Karpas-422 (cell line): ENCODE results near the gene ARID1B. TPM values are rescaled to one million over a fixed set of nuclear protein-coding genes. Genes with fewer than 3 reads are reported as not detected.

Experiments used
- DNase-seq: peaks from one replicate; pipeline ENCODE4 v3.0.0-alpha.2; 2015
- H2AFZ ChIP-seq: fragments of 200-600 bp; sonication (generic); 2 replicates; pipeline ENCODE4 v1.6.1; 2014; ENCODE audit warnings: antibody characterized with exemption, low read length, mixed read lengths
- H3K27ac ChIP-seq: fragments of 200-600 bp; sonication (generic); 2 replicates; pipeline ENCODE4 v1.5.1; 2014; ENCODE audit warnings: mild to moderate bottlenecking, low read length, moderate library complexity
- H3K27me3 ChIP-seq: fragments of 200-600 bp; sonication (generic); 2 replicates; pipeline ENCODE4 v1.6.1; 2014; ENCODE audit warnings: low read length, mixed read lengths
- H3K36me3 ChIP-seq: fragments of 200-600 bp; sonication (generic); 2 replicates; pipeline ENCODE4 v1.6.1; 2014; ENCODE audit warnings: low read length, mixed read lengths; ENCODE audit not compliant: insufficient read depth
- H3K4me1 ChIP-seq: fragments of 200-600 bp; sonication (generic); 2 replicates; pipeline ENCODE4 v1.6.1; 2014; ENCODE audit warnings: mild to moderate bottlenecking, low read length, mixed read lengths
- H3K4me2 ChIP-seq: fragments of 200-600 bp; sonication (generic); 2 replicates; pipeline ENCODE4 v1.6.1; 2014; ENCODE audit warnings: low read length, low read depth, mild to moderate bottlenecking; ENCODE audit not compliant: poor library complexity, severe bottlenecking
- H3K4me3 ChIP-seq: fragments of 200-600 bp; sonication (generic); 2 replicates; pipeline ENCODE4 v1.5.1; 2014; ENCODE audit warnings: mild to moderate bottlenecking, antibody characterized with exemption, low read length, mixed read lengths
- H3K79me2 ChIP-seq: fragments of 200-600 bp; sonication (generic); 2 replicates; pipeline ENCODE4 v1.6.1; 2014; ENCODE audit warnings: mild to moderate bottlenecking, low read length, mixed read lengths
- H3K9ac ChIP-seq: fragments of 200-600 bp; sonication (generic); 2 replicates; pipeline ENCODE4 v1.6.0; 2014; ENCODE audit warnings: low read length
- H3K9me2 ChIP-seq: fragments of 200-600 bp; sonication (generic), shearing (Covaris generic); replicated peaks from 2 replicates; pipeline ENCODE4 v1.6.0; 2014; ENCODE audit warnings: mild to moderate bottlenecking, low read length, moderate library complexity; ENCODE audit not compliant: insufficient read depth
- H3K9me3 ChIP-seq: fragments of 300-700, 200-600 bp; sonication (generic); 2 replicates; pipeline ENCODE4 v1.6.1; 2014; ENCODE audit warnings: low read length, mixed read lengths
- H4K20me1 ChIP-seq: fragments of 200-600 bp; sonication (generic); 2 replicates; pipeline ENCODE4 v1.6.1; 2014; ENCODE audit warnings: mild to moderate bottlenecking, antibody characterized with exemption, low read length, low read depth; ENCODE audit not compliant: insufficient read depth
- total RNA-seq: library from RNA; depleted of rRNA; stranded (reverse); fragments of >200 nt; shearing (Covaris generic); gene quantifications from 2 replicates; pipeline ENCODE4 v1.2.3, GENCODE V29; 2014; ENCODE audit warnings: low replicate concordance

The ARID1B gene
- total RNA-seq, 1 experiment from 2014 or later = 174 TPM

DNA sequence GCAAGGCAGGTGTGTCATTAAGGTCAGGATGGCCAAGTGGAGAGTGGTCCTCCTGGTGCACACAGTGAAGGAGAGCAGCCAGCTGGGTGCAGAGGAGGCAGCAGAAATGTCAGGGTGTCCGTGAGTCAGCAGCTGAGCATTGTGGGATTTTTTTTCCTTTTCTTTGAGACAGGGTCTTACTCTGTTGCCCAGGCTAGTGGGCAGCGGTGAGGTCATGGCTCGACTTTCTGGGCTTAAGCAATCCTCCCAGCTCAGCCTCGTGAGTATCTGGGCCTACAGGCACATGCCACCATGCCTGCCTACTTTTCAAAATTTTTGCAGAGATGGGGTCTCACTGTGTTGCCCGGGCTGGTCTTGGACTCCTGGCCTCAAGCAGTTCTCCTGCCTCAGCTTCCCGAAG is 16.0 kb downstream of the ARID1B start:
- Histone ChIP-seq H3K9me3 (no peaks in the 10 kb centered on the region), H3K9ac (no peak overlapping the region), H3K27ac (peak overlapping the region; percentile 28), H3K79me2 (peaks cover 100% of the 10 kb centered on the region), H4K20me1 (peaks cover 69% of the 10 kb centered on the region), H3K4me1 (peaks cover 85% of the 10 kb centered on the region), H3K4me2 (no peak overlapping the region), H3K36me3 (no peaks in the 10 kb centered on the region), H3K9me2 (no peaks in the 10 kb centered on the region), H2AFZ (no peak overlapping the region), H3K4me3 (no peak overlapping the region), H3K27me3 (no peaks in the 10 kb centered on the region)
- no peak for DNase-seq

DNA sequence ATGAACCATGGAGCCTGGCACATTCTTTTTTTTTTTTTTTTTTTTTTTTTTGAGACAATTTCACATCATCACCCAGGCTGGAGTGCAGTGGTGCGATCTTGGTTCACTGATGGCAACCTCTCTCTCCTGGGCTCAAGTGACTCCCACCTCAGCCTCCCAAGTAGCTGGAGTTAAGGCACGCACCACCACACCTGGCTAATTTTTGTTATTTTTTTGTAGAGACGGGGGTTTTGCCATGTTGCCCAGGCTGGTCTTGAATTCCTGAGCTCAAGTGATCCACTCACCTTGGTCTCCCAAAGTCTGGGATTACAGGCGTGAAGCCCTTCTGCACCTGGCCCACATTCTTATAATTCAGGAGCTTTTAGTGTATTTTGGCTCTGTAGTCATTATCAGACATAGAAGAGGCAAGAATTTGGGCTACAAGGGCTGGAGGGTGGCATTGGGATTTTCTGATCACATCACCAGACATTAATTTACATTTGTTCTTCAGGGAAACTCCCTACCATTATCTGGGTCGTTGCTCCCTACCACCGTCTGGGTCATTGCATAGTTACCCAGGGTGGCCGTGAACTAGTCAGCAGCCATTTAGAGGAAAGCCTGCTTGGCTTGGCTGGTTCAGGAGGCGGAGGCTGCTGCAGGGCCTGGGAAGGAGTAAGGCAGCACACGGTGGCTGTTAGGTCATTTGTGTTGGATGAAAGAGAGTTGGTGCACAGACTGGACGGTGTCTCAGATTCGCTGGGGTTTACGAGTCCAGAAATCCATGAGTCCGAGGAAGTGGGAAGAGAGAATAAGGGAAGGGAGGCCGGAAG is 17.6 kb downstream of the ARID1B start:
- Histone ChIP-seq H3K79me2 (peaks cover 100% of the 10 kb centered on the region), H3K27me3 (no peaks in the 10 kb centered on the region), H3K4me2 (no peak overlapping the region), H3K9me3 (no peaks in the 10 kb centered on the region), H4K20me1 (peaks cover 65% of the 10 kb centered on the region), H3K4me3 (no peak overlapping the region), H3K36me3 (no peaks in the 10 kb centered on the region), H2AFZ (no peak overlapping the region), H3K9ac (no peak overlapping the region), H3K27ac (peak overlapping the region; percentile 52), H3K9me2 (no peaks in the 10 kb centered on the region), H3K4me1 (peaks cover 69% of the 10 kb centered on the region)
- DNase-seq = no peak

DNA sequence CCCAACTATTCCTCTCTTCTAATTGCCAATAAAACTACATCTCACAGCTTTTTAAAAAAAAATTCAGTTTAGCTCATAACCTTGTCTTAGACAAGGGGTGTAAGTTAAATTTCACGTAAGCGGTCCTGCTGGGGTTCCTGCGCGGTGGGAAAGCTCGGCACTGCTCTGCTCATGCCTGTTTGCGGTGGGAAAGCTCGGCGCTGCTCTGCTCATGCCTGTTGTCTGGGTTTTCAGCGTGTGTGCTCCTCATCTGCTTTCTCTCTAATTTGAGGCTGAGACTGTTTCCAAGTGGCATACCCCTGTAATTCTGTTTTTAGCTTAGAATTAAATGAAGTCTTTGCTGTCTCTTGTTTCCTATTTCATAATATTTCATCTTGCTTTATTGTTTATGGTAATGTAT is 18.6 kb downstream of the ARID1B start:
- Histone ChIP-seq H3K79me2 (peaks cover 100% of the 10 kb centered on the region), H3K9me2 (no peaks in the 10 kb centered on the region), H3K4me2 (no peak overlapping the region), H3K4me1 (peaks cover 60% of the 10 kb centered on the region), H4K20me1 (peaks cover 60% of the 10 kb centered on the region), H3K36me3 (no peaks in the 10 kb centered on the region), H3K9me3 (no peaks in the 10 kb centered on the region), H3K4me3 (no peak overlapping the region), H2AFZ (no peak overlapping the region), H3K27me3 (no peaks in the 10 kb centered on the region), H3K9ac (no peak overlapping the region), H3K27ac (peak overlapping the region; percentile 11; the same call in 1 of the 2 replicates)
- DNase-seq = no peak

DNA sequence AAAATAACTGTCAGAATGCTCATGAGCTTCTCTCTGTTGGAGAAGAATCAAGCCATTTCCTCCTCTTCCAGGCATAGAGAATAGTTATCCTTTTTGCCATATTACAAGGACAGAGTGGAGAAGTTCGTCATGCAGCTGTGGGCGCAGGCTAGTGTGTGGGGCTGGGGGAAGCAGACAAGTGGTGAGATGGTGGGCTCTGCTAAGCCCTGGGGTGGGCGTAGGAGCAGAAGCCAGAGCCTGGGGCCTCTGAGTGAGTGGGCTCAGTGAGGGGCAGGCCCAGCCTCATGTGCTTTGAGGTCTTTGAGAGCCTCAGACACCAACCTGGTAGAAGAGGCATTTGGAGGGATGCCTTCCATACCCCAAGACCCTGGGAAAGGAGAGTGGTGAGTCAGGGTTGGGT is 19.4 kb downstream of the ARID1B start:
- H3K4me1 ChIP-seq = peaks cover 59% of the 10 kb centered on the region
- H3K27me3 ChIP-seq = no peaks in the 10 kb centered on the region
- no peaks in the 10 kb centered on the region for H3K9me3 ChIP-seq
- no peak overlapping the region for H3K4me2 ChIP-seq
- no peaks in the 10 kb centered on the region for H3K9me2 ChIP-seq
- H3K27ac ChIP-seq = peak overlapping the region; percentile 11; the same call in 1 of the 2 replicates
- no peak for DNase-seq
- peaks cover 100% of the 10 kb centered on the region for H3K79me2 ChIP-seq
- H2AFZ ChIP-seq = no peak overlapping the region
- H3K36me3 ChIP-seq = no peaks in the 10 kb centered on the region
- no peak overlapping the region for H3K9ac ChIP-seq
- H3K4me3 ChIP-seq = no peak overlapping the region
- H4K20me1 ChIP-seq = peaks cover 60% of the 10 kb centered on the region

DNA sequence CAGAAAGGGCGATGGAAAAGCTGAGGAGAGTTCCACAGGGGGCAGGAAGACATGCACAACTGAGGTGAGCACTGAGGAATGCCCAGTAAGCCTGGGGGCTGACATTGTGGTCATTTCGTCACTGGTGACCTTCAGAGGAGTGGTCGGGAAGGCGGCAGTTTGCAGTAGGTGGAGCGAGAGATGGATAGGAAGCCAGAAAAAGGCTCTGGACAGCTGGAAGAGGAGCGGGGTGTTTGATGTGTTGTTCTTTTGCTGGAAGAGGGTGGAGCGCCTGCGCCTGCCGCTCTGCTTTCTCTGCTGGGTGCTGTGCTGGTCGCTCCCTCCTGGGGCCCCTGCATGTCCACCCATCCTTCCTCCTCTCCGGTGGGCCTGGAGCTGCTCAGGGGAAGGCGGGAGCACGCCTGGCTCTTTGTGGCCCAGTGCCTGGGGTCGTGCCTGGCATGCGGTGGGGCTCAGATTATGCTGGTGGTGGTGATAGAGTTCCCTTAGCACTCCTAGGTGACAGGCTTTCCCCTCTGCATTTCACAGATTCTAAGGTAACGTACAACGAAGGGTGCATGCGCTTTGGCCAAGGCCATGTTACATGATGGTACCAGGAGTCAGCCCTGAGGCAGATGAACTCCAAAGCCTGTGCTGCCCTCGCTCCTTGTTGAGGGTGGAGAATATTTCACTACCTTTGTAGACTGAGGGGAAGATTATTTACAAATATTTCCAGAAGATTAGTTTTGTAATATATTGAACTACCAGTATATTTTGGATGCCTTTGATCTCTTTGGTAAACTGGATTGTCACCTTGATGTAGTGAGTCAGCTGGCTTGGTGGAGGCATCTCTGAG is 20.9 kb downstream of the ARID1B start:
- H3K27me3 ChIP-seq = no peaks in the 10 kb centered on the region
- no peak for DNase-seq
- no peak overlapping the region for H3K27ac ChIP-seq
- peaks cover 100% of the 10 kb centered on the region for H3K79me2 ChIP-seq
- no peak overlapping the region for H3K4me2 ChIP-seq
- H3K9ac ChIP-seq = no peak overlapping the region
- no peaks in the 10 kb centered on the region for H3K36me3 ChIP-seq
- H4K20me1 ChIP-seq = peaks cover 50% of the 10 kb centered on the region
- H2AFZ ChIP-seq = no peak overlapping the region
- H3K9me3 ChIP-seq = no peaks in the 10 kb centered on the region
- H3K9me2 ChIP-seq = no peaks in the 10 kb centered on the region
- H3K4me3 ChIP-seq = no peak overlapping the region
- peaks cover 49% of the 10 kb centered on the region for H3K4me1 ChIP-seq

DNA sequence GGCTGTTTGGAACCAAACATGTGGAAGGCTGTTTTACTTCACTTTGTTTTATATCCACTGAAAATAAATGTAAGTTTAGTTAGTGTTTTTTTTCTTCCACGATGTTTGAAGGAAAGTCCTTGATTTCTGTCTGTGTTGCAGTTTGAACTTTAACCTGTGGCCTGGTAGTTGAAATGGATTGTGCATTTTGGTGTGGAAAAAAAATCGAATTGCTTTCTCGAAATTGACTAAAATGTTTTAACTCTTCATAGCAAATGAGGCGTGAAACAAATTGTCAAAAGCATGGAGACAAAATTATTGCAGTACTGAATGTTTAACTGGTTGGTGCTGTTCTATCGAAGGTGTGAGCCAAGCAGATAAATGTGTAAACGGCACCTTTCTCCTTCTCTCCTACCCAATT is 24.5 kb downstream of the ARID1B start:
- Histone ChIP-seq H2AFZ (no peak overlapping the region), H3K4me2 (no peak overlapping the region), H3K79me2 (peaks cover 99% of the 10 kb centered on the region), H3K4me3 (no peak overlapping the region), H3K4me1 (peaks cover 35% of the 10 kb centered on the region), H3K36me3 (no peaks in the 10 kb centered on the region), H4K20me1 (peaks cover 28% of the 10 kb centered on the region), H3K9me3 (no peaks in the 10 kb centered on the region), H3K9me2 (no peaks in the 10 kb centered on the region), H3K27me3 (no peaks in the 10 kb centered on the region), H3K27ac (peak overlapping the region; percentile 13; the same call in 1 of the 2 replicates), H3K9ac (no peak overlapping the region)
- DNase-seq = no peak

DNA sequence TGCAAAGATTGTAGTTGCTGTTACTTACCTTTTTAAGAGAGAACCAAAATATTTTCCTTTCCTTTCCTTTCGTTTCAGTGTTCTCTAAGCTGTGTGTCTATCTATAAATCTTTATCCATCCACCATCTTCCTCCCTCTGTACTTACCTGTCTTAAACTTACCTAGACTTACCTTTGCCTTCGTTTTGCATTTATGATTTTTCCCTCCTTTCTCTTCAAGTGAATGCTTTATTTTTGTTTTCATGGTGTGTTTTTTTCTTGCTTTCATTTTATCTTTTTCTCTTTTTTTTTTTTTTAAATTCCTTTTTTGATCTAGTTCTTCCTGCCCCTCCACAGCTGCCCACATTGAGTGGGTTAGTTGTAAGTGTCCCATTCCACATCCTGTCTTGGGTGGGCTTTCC is 26.2 kb downstream of the ARID1B start:
- no peak overlapping the region for H3K4me3 ChIP-seq
- no peaks in the 10 kb centered on the region for H3K9me3 ChIP-seq
- H2AFZ ChIP-seq = no peak overlapping the region
- no peak overlapping the region for H3K4me2 ChIP-seq
- no peak overlapping the region for H3K27ac ChIP-seq
- no peak for DNase-seq
- H4K20me1 ChIP-seq = peaks cover 14% of the 10 kb centered on the region; the same call in 1 of the 2 replicates
- no peaks in the 10 kb centered on the region for H3K9me2 ChIP-seq
- no peaks in the 10 kb centered on the region for H3K36me3 ChIP-seq
- H3K4me1 ChIP-seq = peaks cover 52% of the 10 kb centered on the region
- H3K27me3 ChIP-seq = no peaks in the 10 kb centered on the region
- H3K9ac ChIP-seq = no peak overlapping the region
- peaks cover 99% of the 10 kb centered on the region for H3K79me2 ChIP-seq

DNA sequence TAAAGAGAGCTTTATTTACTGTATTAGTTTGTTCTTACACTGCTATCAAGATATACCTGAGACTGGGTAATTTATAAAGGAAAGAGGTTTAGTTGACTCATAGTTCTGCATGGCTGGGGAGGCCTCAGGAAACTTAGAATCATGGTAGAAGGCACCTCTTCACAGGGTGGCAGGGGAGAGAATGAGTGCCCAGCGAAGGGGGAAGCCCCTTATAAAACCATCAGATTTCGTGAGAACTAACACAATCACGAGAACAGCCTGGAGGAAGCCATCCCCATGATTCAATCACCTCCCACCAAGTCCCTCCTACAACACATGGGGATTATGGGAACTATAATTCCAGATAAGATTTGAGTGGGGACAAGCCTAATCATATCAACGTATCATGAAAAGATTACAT is 27.2 kb downstream of the ARID1B start:
- Histone ChIP-seq H3K4me2 (no peak overlapping the region), H4K20me1 (peaks cover 8% of the 10 kb centered on the region; the same call in 1 of the 2 replicates), H3K27me3 (no peaks in the 10 kb centered on the region), H3K9ac (no peak overlapping the region), H3K79me2 (peaks cover 99% of the 10 kb centered on the region), H3K4me3 (no peak overlapping the region), H3K9me3 (no peaks in the 10 kb centered on the region), H3K27ac (peak overlapping the region; percentile 16; the same call in 1 of the 2 replicates), H3K4me1 (peaks cover 62% of the 10 kb centered on the region), H2AFZ (no peak overlapping the region), H3K9me2 (no peaks in the 10 kb centered on the region), H3K36me3 (no peaks in the 10 kb centered on the region)
- no peak for DNase-seq
